22Rv1 (cell line): ENCODE data around the gene MTMR11.

ENCODE experiments used
- ZFX ChIP-seq: fragments of 450-650 bp; IDR thresholded peaks from 2 replicates; pipeline ENCODE4 v1.6.1; 2017; ENCODE audit warnings: antibody characterized with exemption, borderline replicate concordance
- TF ChIP-seq, protein P1 (sequence below): fragments of 450-650 bp; IDR thresholded peaks from 2 replicates; pipeline ENCODE4 v1.5.1; 2017; ENCODE audit warnings: mild to moderate bottlenecking

- TF ChIP-seq, protein P1, sequence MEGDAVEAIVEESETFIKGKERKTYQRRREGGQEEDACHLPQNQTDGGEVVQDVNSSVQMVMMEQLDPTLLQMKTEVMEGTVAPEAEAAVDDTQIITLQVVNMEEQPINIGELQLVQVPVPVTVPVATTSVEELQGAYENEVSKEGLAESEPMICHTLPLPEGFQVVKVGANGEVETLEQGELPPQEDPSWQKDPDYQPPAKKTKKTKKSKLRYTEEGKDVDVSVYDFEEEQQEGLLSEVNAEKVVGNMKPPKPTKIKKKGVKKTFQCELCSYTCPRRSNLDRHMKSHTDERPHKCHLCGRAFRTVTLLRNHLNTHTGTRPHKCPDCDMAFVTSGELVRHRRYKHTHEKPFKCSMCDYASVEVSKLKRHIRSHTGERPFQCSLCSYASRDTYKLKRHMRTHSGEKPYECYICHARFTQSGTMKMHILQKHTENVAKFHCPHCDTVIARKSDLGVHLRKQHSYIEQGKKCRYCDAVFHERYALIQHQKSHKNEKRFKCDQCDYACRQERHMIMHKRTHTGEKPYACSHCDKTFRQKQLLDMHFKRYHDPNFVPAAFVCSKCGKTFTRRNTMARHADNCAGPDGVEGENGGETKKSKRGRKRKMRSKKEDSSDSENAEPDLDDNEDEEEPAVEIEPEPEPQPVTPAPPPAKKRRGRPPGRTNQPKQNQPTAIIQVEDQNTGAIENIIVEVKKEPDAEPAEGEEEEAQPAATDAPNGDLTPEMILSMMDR, result no peak
- no peak for TF ChIP-seq ZFX
Measured at GRCh38 chr1:149942885-149943284, 6.2 kb upstream of the MTMR11 start.
